Choroid plexus epithelial cell (primary cell): ENCODE measurements around the gene SMOC2.

Experiments
- DNase-seq: peaks from one replicate; pipeline ENCODE4 v3.0.0-alpha.2; 2010; ENCODE audit warnings: low read depth
- H3K4me3 ChIP-seq: 2 replicates; pipeline ENCODE4 v1.5.1; 2011; ENCODE audit warnings: low read depth, mild to moderate bottlenecking, control low read depth, low read length, moderate library complexity
- CTCF ChIP-seq: conservative IDR thresholded peaks from 2 replicates; pipeline ENCODE4 v1.5.1; 2011; ENCODE audit warnings: low read depth, mild to moderate bottlenecking, control low read depth, inconsistent platforms, low read length, moderate library complexity

Gene SMOC2

GRCh38 chr6:168662301-168662936 lies 221.4 kb downstream of the SMOC2 start:
- H3K4me3 ChIP-seq = no peak overlapping the region
- no peak for TF ChIP-seq CTCF
- DNase-seq = no peak

- DNase-seq = no peak
- no peak for TF ChIP-seq CTCF
- no peak overlapping the region for H3K4me3 ChIP-seq
Observed at GRCh38 chr6:168663041-168663440, 222.1 kb downstream of the SMOC2 start.

- TF ChIP-seq CTCF = no peak
- no peak overlapping the region for H3K4me3 ChIP-seq
- DNase-seq = no peak
Observed at GRCh38 chr6:168664956-168665355, 224.0 kb downstream of the SMOC2 start.

GRCh38 chr6:168666170-168666569 lies 225.2 kb downstream of the SMOC2 start:
- no peak overlapping the region for H3K4me3 ChIP-seq

GRCh38 chr6:168666699-168667427 lies 225.9 kb downstream of the SMOC2 start:
- H3K4me3 ChIP-seq = no peak overlapping the region
- DNase-seq = no peak
- TF ChIP-seq CTCF = no peak

More at GRCh38 chr6:168666170-168666569, 225.2 kb downstream of the SMOC2 start:
- DNase-seq = no peak
- no peak for TF ChIP-seq CTCF

GRCh38 chr6:168667428-168667805 lies 226.4 kb downstream of the SMOC2 start:
- DNase-seq = no peak

More at GRCh38 chr6:168667428-168667805, 226.4 kb downstream of the SMOC2 start:
- H3K4me3 ChIP-seq = no peak overlapping the region
- TF ChIP-seq CTCF = no peak
